Stimulated activated CD8-positive, alpha-beta memory T cell treated with anti-CD3 and anti-CD28 coated beads, Interleukin-7, amount 100 ng/mL, for 24 hours (primary cell): Measurements from ENCODE around the gene ALDH1L1.

ENCODE experiments used
- DNase-seq: peaks from one replicate; pipeline ENCODE4 v3.0.0-alpha.2; 2020; ENCODE audit warnings: low read depth

ALDH1L1 gene

GRCh38 chr3:126134219-126134975, 46.0 kb downstream of the ALDH1L1 start:
- DNase-seq: peak; percentile 12

GRCh38 chr3:126133606-126134005, 46.8 kb downstream of the ALDH1L1 start:
- no peak for DNase-seq

- DNase-seq: no peak
These were observed 47.5 kb downstream of the ALDH1L1 start for GRCh38 chr3:126132751-126133511.

DNA sequence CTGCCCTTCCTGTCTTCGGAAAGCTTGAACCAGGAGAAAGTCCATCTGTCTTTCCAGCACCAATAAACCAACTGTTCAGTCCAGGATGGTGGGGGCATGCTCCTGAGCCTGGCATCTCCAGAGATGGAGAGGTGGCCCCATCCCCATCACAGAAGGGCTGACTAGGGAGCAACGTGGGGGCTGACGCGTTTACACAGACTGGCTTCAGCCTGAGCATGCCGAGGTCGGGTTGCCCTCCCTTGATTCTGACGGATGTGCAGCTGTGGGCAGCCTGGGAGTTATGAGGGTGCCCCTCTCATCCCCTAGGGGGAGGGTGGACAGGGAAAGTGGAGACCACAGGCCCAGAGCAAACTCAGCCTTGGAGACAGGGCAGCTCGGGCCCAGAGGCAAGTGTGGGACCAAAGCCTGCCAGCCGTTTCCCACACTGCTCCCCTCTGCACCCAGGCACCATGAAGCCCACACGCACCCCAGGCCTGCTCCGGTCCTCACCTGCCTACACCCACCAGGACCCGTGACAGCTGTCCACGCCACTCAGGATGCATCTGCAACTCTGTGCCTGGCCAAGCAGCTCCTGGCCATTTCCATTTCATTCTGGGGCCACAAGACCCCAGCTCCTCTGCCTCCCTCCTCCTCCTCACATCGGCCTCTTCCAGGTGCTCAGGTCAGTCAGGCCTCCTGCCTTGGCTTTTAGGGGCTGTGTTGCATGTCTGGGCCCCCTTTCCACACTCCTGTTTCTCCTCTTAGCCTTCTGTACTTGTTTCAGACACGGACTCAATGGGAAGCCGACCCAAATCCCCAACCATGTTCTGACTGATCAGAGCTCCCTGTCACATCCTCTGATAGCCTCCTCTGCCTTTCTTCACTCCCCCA, 48.3 kb downstream of the ALDH1L1 start:
- no peak for DNase-seq

GRCh38 chr3:126130981-126131745, 49.2 kb downstream of the ALDH1L1 start:
- DNase-seq: no peak

DNA sequence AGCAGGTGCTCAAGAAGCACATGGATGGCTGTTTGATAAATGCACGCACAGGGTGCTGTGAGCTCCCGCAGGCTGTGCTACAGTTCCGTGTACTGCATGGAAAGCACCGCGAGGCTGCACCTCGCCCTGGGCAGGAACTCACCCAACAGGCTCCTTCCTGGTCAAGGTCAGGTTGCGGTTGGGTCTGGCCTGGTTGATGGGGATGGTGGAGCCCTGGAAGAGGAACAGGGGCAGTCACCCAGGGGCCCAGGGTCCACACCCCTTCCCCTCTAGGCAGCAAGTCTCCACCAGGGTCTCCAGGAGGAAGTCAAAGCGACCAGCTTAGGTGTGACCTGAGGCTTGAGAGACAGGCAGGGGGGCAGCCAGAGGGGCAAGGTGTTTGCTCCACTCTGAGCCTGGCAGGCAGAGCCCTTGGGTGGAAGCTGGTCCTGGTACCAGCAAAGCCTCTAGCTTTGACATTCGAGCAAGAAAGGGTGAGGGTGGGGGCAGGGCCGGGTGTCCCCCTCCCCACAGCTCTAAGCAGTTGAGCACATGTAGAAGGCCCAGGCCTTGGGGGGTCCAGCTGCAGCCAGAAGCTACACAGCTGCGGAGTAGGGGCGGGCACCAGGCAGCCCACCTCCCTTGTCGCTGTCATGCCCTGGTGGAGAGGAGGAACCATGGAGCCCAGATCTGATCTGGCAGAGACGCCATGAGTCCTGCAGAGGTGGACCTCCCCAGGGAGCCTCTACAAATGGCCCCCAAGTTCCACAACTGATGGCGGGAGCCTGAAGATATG, 50.1 kb downstream of the ALDH1L1 start:
- no peak for DNase-seq

DNA sequence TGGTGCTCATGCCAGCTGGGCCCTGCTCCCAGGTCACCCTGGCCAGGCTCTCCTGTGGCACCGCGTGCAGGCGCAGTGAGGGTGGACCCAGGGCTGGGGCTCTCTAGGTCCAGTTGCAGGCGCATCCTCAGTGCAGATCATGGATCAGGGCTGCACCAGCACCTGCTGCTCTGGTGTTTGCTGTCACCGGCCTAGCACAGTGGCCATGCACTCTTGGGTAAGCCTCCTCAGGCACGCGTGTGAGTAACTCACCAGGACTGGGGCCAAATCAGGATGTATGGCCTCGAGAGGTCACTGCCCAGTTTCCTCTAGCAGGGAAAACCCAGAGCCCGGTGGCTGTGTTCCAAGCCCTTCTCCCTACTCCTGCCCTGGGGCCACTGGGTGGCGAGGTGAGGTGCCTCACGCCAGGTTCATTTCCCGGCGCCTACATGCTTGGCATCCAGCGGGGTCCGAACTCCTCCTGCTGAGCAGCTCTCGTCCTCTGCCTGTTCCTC, 50.9 kb downstream of the ALDH1L1 start:
- DNase-seq: no peak

- DNase-seq: no peak
These were observed 51.6 kb downstream of the ALDH1L1 start for GRCh38 chr3:126128504-126129397.

- DNase-seq: no peak
These were observed 52.5 kb downstream of the ALDH1L1 start for GRCh38 chr3:126127904-126128303.

GRCh38 chr3:126127452-126127851, 52.9 kb downstream of the ALDH1L1 start:
- no peak for DNase-seq

DNA sequence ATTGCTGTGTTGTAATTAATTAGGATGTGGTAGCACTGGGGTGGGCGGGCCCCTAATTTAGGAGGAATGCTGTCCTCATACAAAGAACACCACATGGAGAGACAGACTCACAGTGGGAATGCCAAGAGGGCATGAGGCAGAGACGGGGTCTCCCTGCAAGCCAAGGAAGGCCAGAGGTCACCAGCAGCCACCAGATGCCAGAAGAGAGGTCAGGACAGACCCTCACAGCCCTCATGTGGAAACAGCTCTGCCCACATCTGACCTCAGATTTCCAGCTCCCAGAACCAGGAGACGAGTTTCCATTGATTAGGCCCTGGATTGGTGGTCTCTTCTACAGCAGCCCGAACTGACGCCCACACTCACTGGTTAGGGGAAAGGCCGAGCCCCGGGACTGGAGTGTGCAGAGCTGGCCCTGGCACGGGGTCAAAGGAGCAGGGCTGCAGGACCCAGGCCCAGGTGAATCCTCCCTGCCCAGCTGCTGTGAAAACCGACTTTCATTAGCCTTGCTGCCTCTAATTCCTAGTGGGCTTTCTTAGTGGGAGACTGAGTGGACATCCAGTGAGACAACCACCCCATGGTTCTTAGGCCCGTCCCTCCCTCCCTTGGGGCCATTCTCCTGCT, 53.5 kb downstream of the ALDH1L1 start:
- no peak for DNase-seq

- no peak for DNase-seq
These were observed 54.1 kb downstream of the ALDH1L1 start for GRCh38 chr3:126126286-126126685.

DNA sequence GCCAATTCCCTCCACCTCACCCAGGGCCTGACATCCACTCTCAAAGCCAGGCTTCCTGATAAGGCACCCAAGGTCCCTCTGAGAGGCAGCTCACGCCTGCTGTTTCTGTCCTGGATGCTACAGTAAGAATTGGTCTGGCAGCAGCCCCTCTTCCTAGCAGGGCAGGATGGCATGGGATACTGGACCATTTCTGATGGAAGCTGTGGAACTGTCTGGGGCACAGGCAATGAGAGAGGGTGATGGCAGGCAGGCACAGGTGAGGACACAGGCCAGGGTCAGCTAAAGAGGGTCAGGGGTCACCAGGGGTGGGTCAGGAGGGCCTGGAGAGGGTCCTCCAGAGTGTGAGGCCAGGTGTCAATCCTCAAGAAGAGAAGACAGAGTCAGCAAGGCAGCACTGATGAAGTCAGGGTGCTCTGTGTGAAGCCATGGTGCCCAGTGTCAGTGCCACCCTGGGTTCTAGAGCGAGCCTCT, 54.6 kb downstream of the ALDH1L1 start:
- DNase-seq: no peak

DNA sequence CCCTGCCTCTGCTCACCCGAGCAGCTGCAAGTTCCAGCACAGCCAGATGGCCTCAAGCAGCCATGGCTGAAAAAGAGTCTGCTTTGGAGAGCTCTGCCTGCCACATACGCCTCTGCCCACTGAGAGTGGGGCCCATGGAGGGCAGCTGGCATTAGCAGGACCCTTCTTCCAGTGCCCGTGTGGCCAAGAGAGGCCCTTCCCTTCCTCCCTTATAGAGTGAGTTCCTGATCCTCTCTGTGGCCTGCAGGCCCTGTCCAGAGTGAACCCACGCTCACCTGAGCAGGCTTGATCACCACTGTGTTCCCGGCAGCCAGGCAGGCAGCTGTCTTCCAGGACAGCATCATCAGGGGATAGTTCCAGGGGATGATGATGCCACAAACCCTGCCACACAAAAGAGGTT, 55.0 kb downstream of the ALDH1L1 start:
- DNase-seq: no peak

GRCh38 chr3:126124896-126125295, 55.5 kb downstream of the ALDH1L1 start:
- DNase-seq: no peak

DNA sequence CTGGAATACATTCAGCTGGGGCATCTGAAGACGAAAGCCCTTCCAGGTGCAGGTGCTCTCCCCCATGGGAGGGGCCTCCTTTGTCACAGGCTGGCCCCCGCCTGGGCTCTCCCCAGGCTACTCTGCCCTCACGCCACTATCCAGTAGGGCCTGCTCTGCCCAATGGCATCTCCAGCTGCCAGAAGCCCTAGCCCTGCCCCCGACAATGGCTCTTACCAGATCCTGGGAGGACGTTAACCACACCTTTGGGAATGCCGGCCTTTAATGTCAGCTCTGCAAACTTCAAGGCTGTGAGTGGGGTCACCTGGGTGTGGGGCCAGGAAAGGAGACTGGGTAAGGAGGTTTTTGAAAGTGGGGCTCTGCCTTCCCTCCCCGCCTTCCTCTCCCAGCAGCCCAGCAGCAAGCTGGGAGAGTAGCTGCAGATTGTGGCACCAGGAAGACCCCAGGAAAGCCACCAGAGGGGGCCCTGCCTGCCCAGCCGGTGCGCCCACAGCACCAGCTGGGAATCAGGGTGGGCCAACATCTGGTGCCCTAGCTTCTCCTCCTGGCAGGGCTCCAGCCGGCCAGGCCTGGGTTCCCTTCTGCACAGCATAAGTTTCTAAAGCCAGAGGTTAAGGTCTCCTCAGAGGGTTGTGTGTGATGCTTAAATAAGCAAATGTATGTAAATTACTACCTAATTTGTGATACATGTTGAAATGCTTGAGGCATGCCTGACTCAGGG, 56.1 kb downstream of the ALDH1L1 start:
- no peak for DNase-seq

- DNase-seq: no peak
These were observed 58.8 kb downstream of the ALDH1L1 start for GRCh38 chr3:126121632-126122031.

DNA sequence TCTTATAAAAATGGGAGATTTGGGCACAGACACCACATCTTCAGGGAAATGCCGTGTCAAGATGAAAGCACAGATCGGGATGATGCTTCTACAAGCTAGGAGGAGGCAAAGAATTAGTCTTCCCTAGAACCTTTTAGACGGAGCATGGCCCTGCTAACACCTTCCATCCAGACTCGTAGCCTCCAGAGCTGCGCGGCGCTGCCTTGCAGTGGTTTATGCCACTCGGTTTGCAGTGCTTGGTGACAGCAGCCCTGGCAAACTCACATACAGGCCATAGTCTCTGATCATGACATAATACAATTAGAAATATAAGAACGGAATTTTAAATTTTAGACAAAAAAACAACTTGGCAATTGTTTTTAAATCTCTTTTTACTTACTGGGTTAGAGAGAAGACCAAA, 59.3 kb downstream of the ALDH1L1 start:
- no peak for DNase-seq
